ENCODE data around the gene SCT.

Gene SCT

GRCh38 chr11:589798-590197 lies 37.2 kb downstream of the SCT start:
- in situ Hi-C loops (cut with MboI; ENCODE audit: low sequenced_read_pairs): no loop called here

- in situ Hi-C loops (cut with MboI; ENCODE audit: low sequenced_read_pairs): no loop called here
Measured at GRCh38 chr11:587978-588380, 39.0 kb downstream of the SCT start.

- in situ Hi-C loops (cut with MboI; ENCODE audit: low sequenced_read_pairs): no loop called here
Measured at GRCh38 chr11:587546-587945, 39.4 kb downstream of the SCT start.

- in situ Hi-C loops (cut with MboI; ENCODE audit: low sequenced_read_pairs): no loop called here
Measured at GRCh38 chr11:586376-587316, 40.3 kb downstream of the SCT start.

- in situ Hi-C loops (cut with MboI; ENCODE audit: low sequenced_read_pairs): no loop called here
Measured at GRCh38 chr11:584287-584686, 42.7 kb downstream of the SCT start.

- in situ Hi-C loops (cut with MboI; ENCODE audit: low sequenced_read_pairs): no loop called here
Measured at GRCh38 chr11:581752-582151, 45.2 kb downstream of the SCT start.

GRCh38 chr11:581342-581741 lies 45.6 kb downstream of the SCT start:
- in situ Hi-C loops (cut with MboI; ENCODE audit: low sequenced_read_pairs): no loop called here

- in situ Hi-C loops (cut with MboI; ENCODE audit: low sequenced_read_pairs): no loop called here
Measured at GRCh38 chr11:579830-580601, 47.0 kb downstream of the SCT start.

- in situ Hi-C loops (cut with MboI; ENCODE audit: low sequenced_read_pairs): no loop called here
Measured at GRCh38 chr11:578276-579035, 48.5 kb downstream of the SCT start.

- in situ Hi-C loops (cut with MboI; ENCODE audit: low sequenced_read_pairs): no loop called here
Measured at GRCh38 chr11:577611-577894, 49.4 kb downstream of the SCT start.

- in situ Hi-C loops (cut with MboI; ENCODE audit: low sequenced_read_pairs): no loop called here
Measured at GRCh38 chr11:576811-577610, 50.0 kb downstream of the SCT start.
